HFF-Myc (cell line): ENCODE measurements around the gene PLCB1.

Source experiments
- DNase-seq: peaks from one replicate; pipeline ENCODE4 v3.0.0-alpha.2; 2011; ENCODE audit warnings: low read depth; ENCODE audit errors: extremely low read depth
- H3K4me3 ChIP-seq: replicated peaks from 2 replicates; pipeline ENCODE4 v1.5.1; 2011; ENCODE audit warnings: low read depth, mild to moderate bottlenecking, control low read depth, low read length
- TF ChIP-seq, protein P1 (sequence below): IDR thresholded peaks from 2 replicates; pipeline ENCODE4 v1.5.1; 2012; ENCODE audit warnings: mild to moderate bottlenecking, low read depth, low read length, control low read depth; ENCODE audit errors: missing control alignments

The PLCB1 gene

DNA sequence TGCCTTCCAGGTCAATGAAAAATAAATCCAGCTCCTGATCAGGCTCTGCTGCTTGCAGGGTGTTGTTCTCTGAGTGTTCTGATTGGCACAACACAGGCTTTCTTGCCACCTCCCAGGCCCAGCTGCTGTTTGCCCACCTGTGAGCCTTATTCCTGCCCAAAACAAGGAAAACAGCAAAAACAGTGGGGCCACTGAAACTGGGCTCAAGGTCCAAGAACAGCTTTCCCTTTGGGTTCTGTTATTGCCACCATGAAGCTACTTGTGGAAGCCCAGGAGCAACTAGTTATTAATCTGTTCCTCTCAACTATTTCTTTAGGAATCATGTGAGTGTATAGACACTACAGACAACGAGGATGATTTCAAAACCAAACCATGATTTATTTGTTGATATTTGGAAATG is 159.1 kb downstream of the PLCB1 start:
- TF ChIP-seq, protein P1, sequence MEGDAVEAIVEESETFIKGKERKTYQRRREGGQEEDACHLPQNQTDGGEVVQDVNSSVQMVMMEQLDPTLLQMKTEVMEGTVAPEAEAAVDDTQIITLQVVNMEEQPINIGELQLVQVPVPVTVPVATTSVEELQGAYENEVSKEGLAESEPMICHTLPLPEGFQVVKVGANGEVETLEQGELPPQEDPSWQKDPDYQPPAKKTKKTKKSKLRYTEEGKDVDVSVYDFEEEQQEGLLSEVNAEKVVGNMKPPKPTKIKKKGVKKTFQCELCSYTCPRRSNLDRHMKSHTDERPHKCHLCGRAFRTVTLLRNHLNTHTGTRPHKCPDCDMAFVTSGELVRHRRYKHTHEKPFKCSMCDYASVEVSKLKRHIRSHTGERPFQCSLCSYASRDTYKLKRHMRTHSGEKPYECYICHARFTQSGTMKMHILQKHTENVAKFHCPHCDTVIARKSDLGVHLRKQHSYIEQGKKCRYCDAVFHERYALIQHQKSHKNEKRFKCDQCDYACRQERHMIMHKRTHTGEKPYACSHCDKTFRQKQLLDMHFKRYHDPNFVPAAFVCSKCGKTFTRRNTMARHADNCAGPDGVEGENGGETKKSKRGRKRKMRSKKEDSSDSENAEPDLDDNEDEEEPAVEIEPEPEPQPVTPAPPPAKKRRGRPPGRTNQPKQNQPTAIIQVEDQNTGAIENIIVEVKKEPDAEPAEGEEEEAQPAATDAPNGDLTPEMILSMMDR, result no peak
- H3K4me3 ChIP-seq, result no peak overlapping the region
- no peak for DNase-seq

DNA sequence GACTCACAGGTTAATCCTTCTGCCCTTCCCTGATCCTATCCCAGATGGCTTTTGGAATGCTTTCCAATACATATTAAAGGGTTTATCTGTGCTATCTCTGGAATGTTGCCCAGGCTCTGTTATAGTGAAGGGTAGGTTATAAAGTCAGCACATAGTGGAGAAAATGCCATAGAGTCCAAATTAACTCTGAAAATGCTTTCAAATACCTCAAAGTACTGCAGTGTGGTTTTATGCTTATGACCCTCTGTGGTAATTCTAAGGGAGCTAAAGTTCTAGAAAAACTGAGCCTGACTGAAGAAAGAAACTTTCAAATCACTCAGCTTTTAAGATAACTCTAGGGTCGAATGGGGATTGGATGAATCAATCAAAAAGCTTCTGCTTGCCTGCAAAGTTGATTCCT is 159.8 kb downstream of the PLCB1 start:
- no peak overlapping the region for H3K4me3 ChIP-seq
- peak; percentile 49 for DNase-seq
- TF ChIP-seq, protein P1, result no peak

DNA sequence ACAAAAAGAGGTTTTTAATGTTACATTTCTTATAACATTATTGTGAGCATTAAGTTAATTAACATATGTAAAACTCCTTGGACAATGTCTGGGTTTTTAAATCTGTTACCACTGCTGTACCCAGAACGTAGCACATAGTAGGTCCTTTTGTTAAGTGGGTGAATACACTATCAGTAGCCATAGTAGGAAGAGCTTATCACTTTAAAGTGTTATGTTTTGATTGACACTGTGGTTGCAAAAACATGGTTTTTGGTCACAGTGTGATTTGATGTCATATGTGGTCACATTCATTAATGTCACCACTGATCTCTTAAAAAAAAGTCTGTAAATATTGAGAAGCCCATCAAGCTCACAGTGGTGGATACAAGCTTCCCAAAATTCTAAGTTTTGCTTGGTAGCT is 160.7 kb downstream of the PLCB1 start:
- no peak for DNase-seq
- no peak overlapping the region for H3K4me3 ChIP-seq
- TF ChIP-seq, protein P1, result no peak

DNA sequence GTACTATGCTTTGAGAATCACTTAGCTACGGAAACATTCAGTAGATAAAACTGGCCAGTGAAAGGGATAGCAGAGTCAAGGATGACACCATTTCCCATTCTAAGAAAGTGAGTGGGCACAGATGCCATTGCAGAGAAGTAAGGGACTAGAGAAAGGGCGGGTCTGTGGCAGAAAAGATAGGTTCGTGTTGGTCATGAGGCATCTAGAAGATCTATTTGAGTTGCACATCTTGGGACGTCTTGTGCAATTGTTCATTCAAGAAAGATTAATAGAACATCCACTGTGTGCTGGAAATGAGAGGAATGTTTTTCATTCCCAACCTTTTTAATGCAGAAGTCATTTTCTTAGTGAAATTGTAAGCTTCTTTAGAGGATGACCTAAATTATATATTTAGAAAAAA is 161.7 kb downstream of the PLCB1 start:
- DNase-seq, result no peak
- no peak overlapping the region for H3K4me3 ChIP-seq
- TF ChIP-seq, protein P1, result no peak

DNA sequence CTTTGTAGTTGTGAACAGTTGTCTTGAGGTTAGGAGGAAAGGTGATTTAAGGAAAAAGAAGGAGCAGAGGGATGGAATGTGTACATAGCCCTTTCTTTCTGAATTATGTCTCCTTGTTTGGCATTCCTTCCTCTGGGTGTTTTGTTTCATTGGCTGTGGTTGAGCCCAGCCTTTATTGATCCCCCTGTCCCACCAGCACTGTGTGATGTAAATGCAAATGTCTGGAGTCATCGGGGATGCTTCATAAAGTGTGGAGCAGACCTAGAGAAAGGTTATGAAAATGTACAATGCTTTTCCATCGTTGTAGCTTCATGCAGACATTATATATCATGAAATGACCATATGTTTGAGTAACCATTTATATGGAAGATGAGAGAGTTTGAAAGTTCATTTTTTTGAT is 164.5 kb downstream of the PLCB1 start:
- no peak overlapping the region for H3K4me3 ChIP-seq
- no peak for DNase-seq
- TF ChIP-seq, protein P1, result no peak

DNA sequence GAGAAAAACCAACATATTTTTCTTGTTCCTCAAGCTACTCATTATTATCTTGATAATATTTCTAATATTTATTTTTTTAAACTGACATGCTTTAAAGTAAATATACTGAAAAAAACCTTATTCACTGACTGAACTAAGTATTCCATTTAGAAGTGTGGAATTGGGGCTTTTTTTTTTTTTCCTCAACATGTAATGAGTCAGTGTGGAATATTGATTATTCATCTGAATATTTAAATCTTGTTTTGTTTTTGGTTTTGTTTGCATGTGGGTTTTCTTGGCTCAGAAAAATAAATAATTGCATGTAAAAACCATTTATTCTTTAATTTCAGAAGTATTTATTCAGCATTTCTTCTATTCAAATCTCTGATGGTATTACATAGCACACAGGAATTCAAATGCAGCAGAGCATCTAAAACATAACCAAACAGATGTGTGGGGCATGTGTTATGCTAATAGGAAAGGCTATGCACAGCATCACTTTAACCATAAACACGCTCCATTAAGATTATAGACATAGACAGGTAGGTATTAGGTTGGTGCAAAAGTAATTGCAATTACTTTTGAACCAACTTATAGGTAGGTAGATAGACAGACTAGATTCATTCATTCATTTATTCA is 166.5 kb downstream of the PLCB1 start:
- no peak for DNase-seq
- H3K4me3 ChIP-seq, result no peak overlapping the region
- TF ChIP-seq, protein P1, result no peak

DNA sequence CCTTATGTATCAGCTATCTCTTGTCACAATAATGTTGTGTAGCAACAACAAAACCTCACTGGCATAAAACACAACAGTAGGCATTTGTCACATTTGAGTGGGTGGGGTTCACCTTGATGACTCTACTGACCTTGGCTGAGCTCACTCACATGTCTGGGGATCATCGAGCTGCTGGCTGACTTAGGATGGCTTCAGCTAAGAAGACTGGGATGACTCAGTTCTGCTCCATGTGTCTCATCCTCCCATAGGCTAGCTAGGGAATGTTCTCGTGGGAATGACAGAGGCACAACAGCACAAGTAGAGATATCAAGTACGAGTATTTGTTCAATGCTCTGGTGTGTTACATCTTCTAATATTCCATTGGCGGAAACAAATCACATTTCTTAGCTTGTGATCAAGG is 167.9 kb downstream of the PLCB1 start:
- no peak overlapping the region for H3K4me3 ChIP-seq
- TF ChIP-seq, protein P1, result no peak
- DNase-seq, result peak; percentile 17
